ENCODE measurements around the gene RNASE7.
"Not testable (repeated sequence)": the region's sequence is repeated elsewhere in the genome, so short reads cannot be mapped to it uniquely, and the experiment has no call there.

The RNASE7 gene

DNA sequence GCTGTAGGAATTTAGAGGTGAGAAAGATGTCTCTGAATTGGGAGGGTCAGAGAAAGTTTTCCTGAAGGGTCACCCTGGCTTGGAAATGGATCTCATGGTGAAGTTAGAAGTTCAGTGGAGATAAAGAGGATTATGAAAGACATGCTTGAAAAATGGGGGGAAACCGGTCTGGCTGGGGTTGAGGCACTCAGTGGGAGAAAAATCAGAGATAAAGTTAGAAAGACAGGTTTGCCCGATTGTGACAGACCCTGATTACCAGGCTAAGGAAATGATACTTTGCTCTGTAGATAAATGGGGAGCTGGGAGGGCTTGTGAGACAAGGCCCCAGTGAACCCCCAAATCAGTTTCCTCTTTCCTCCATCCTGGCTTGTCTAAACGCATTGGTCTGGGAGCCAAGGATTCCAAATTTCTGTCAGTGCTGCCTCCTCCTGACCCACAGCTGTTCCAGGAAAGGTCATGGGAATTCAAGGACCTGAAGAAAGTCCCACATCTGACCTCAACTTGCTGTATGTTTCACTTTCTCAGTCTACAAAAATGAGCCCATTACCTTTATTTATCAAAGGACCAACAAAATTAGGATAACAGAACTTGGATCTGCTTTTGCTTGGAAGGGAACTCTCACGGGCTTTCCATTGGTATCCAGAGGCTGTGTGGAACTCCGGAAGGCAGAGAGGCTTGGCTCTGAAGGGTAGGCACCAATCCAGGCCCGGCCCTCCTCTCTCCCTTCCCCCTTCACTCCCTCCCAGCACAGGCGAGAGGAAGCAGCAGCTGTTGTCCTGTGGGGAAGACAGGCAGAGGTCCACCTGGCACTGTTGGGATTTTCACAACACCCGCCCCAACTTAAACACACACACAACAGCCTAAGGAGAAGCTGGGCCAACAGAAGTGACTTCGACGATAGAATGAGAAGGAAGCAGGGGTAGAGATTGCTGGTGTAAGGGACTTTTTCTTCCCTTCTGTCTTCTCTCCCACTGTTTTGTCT, 3.4 kb upstream of the RNASE7 start:
- Histone ChIP-seq H3K27me3 (ENCODE audit: control insufficient read depth, low read length) (peaks cover 32% of the 10 kb centered on the region), H3F3A (ENCODE audit: control insufficient read depth, insufficient read depth) (no peaks in the 10 kb centered on the region), H4K20me1 (ENCODE audit: control insufficient read depth, insufficient read depth, low read depth, low read length) (no peaks in the 10 kb centered on the region), H3K4me2 (ENCODE audit: low read length) (no peak overlapping the region), H3K36me3 (ENCODE audit: control insufficient read depth, low read length) (no peaks in the 10 kb centered on the region), H3K4me3 (ENCODE audit: low read length) (no peak overlapping the region), H3K79me2 (ENCODE audit: control insufficient read depth, low read length) (no peaks in the 10 kb centered on the region), H3K9me3 (ENCODE audit: control insufficient read depth, insufficient read depth, low read length) (no peaks in the 10 kb centered on the region), H3K4me1 (ENCODE audit: control insufficient read depth, low read length) (no peaks in the 10 kb centered on the region), H3K27ac (ENCODE audit: low read depth, low read length) (no peak overlapping the region), H3K9me2 (replicated peaks; ENCODE audit: control insufficient read depth, low read length) (no peaks in the 10 kb centered on the region)
- TF ChIP-seq, protein P1, sequence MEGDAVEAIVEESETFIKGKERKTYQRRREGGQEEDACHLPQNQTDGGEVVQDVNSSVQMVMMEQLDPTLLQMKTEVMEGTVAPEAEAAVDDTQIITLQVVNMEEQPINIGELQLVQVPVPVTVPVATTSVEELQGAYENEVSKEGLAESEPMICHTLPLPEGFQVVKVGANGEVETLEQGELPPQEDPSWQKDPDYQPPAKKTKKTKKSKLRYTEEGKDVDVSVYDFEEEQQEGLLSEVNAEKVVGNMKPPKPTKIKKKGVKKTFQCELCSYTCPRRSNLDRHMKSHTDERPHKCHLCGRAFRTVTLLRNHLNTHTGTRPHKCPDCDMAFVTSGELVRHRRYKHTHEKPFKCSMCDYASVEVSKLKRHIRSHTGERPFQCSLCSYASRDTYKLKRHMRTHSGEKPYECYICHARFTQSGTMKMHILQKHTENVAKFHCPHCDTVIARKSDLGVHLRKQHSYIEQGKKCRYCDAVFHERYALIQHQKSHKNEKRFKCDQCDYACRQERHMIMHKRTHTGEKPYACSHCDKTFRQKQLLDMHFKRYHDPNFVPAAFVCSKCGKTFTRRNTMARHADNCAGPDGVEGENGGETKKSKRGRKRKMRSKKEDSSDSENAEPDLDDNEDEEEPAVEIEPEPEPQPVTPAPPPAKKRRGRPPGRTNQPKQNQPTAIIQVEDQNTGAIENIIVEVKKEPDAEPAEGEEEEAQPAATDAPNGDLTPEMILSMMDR (IDR thresholded peaks at IDR 0.05; ENCODE audit: low read depth, low read length, poor library complexity, severe bottlenecking), result no peak
- no peak for TF ChIP-seq EZH2phosphoT487 (IDR thresholded peaks at IDR 0.05; ENCODE audit: borderline replicate concordance, low read length)

DNA sequence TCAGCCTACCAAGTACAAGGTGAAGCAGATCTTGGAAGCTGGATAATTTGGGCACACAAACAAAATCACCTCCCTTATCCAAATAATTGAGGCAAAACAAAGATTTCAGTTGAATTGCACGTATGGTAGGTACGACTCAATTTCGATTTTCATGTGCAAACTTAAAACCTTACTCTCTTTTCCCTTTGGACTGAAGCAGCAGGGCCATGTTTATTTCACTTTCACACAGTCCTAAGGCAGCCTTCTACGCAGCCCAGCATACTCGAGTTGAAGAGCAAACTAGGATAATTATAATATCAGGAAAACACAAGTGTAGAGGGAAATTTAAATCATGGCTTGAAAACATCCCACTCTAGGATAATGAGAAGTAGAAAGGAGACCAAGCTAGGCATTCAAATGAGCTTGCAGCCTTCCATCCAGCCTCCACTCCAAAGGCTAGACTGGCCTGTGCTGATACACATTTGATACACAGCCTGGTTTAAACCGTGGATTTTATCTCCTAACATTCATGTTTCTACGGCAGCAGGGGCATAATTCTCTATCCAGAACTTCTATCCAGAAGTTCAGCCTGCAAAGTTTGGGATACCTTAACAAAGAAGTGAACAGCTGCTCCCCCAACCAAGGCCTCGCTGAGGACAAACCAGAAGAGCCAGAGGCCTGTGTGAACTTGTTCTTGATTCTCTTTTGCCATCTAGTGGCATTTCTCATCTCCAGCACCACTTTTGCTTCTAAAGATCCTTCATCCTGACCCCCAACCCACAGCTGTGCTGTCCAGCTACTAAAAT, 2.4 kb upstream of the RNASE7 start:
- H3K9me3 ChIP-seq (ENCODE audit: control insufficient read depth, insufficient read depth, low read length), result no peaks in the 10 kb centered on the region
- no peak overlapping the region for H3K27ac ChIP-seq (ENCODE audit: low read depth, low read length)
- no peaks in the 10 kb centered on the region for H3K79me2 ChIP-seq (ENCODE audit: control insufficient read depth, low read length)
- H3K36me3 ChIP-seq (ENCODE audit: control insufficient read depth, low read length), result no peaks in the 10 kb centered on the region
- H3K4me1 ChIP-seq (ENCODE audit: control insufficient read depth, low read length), result no peaks in the 10 kb centered on the region
- H3K27me3 ChIP-seq (ENCODE audit: control insufficient read depth, low read length), result peaks cover 35% of the 10 kb centered on the region
- TF ChIP-seq EZH2phosphoT487 (IDR thresholded peaks at IDR 0.05; ENCODE audit: borderline replicate concordance, low read length), result no peak
- TF ChIP-seq, protein P1 (IDR thresholded peaks at IDR 0.05; ENCODE audit: low read depth, low read length, poor library complexity, severe bottlenecking), result peak; percentile 54
- no peaks in the 10 kb centered on the region for H3K9me2 ChIP-seq (replicated peaks; ENCODE audit: control insufficient read depth, low read length)
- no peaks in the 10 kb centered on the region for H3F3A ChIP-seq (ENCODE audit: control insufficient read depth, insufficient read depth)
- H4K20me1 ChIP-seq (ENCODE audit: control insufficient read depth, insufficient read depth, low read depth, low read length), result no peaks in the 10 kb centered on the region
- no peak overlapping the region for H3K4me3 ChIP-seq (ENCODE audit: low read length)
- no peak overlapping the region for H3K4me2 ChIP-seq (ENCODE audit: low read length)

DNA sequence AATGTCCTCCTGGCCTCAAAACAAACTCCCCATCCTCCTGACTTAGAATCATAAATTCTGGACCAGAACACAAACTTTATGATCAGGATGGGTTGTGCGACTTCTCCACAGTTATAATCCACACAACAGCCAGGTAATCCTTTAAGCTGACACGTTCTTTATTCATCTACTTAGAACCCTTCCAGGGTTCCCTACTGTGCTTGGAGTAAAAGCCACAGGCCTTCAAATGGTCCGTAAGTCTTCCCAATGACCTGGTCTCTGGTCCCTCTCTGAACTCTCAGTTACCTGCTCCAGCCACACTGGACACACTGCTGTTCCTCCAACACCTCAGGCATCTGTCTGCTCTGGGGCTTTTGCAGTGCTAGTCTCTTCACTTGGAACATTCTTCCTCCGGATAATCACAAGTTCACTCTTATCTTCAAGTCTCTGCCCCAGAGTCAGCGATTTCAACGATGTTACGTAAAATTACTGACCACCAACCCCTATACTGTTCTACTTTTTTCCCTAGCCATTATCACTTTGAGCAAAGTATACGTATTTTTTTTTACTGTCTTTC, 1.7 kb upstream of the RNASE7 start:
- H3K27me3 ChIP-seq (ENCODE audit: control insufficient read depth, low read length), result peaks cover 39% of the 10 kb centered on the region
- H3K4me1 ChIP-seq (ENCODE audit: control insufficient read depth, low read length), result no peaks in the 10 kb centered on the region
- no peak overlapping the region for H3K4me2 ChIP-seq (ENCODE audit: low read length)

DNA sequence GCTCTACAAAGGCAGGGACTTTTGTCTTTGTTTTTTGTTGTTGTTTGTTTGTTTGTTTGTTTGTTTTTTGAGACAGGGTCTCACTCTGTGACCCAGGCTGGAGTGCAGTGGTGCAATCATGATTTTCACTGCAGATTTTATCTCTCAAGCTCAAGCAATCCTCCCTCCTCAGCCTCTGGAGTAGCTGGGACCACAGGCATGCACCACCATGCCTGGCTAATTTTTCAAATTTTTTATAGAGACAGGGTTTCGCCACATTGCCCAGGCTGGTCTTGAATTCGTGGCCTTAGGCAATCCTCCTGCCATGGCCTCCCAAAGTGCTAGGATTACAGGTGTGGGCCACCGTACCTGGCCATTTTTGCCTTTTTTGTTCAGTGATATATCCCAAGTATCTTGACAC, 1.2 kb upstream of the RNASE7 start:
- H3F3A ChIP-seq (ENCODE audit: control insufficient read depth, insufficient read depth); H4K20me1 ChIP-seq (ENCODE audit: control insufficient read depth, insufficient read depth, low read depth, low read length); H3K27ac ChIP-seq (ENCODE audit: low read depth, low read length); H3K79me2 ChIP-seq (ENCODE audit: control insufficient read depth, low read length); H3K4me3 ChIP-seq (ENCODE audit: low read length); H3K4me2 ChIP-seq (ENCODE audit: low read length); H3K9me2 ChIP-seq (replicated peaks; ENCODE audit: control insufficient read depth, low read length); H3K36me3 ChIP-seq (ENCODE audit: control insufficient read depth, low read length); H3K4me1 ChIP-seq (ENCODE audit: control insufficient read depth, low read length); H3K9me3 ChIP-seq (ENCODE audit: control insufficient read depth, insufficient read depth, low read length): not testable (repeated sequence)
- peaks cover 40% of the 10 kb centered on the region for H3K27me3 ChIP-seq (ENCODE audit: control insufficient read depth, low read length)

More for the DNA sequence above, 1.7 kb upstream of the RNASE7 start:
- Histone ChIP-seq H3F3A (ENCODE audit: control insufficient read depth, insufficient read depth) (no peaks in the 10 kb centered on the region), H3K27ac (ENCODE audit: low read depth, low read length) (no peak overlapping the region), H3K36me3 (ENCODE audit: control insufficient read depth, low read length) (no peaks in the 10 kb centered on the region), H4K20me1 (ENCODE audit: control insufficient read depth, insufficient read depth, low read depth, low read length) (no peaks in the 10 kb centered on the region), H3K9me2 (replicated peaks; ENCODE audit: control insufficient read depth, low read length) (no peaks in the 10 kb centered on the region), H3K4me3 (ENCODE audit: low read length) (no peak overlapping the region), H3K9me3 (ENCODE audit: control insufficient read depth, insufficient read depth, low read length) (no peaks in the 10 kb centered on the region), H3K79me2 (ENCODE audit: control insufficient read depth, low read length) (no peaks in the 10 kb centered on the region)
- TF ChIP-seq, protein P1 (IDR thresholded peaks at IDR 0.05; ENCODE audit: low read depth, low read length, poor library complexity, severe bottlenecking), result peak; percentile 8
- no peak for TF ChIP-seq EZH2phosphoT487 (IDR thresholded peaks at IDR 0.05; ENCODE audit: borderline replicate concordance, low read length)

All from DOHH2 (cell line).